ENCODE results near the gene SPINK14. TPM values are rescaled to one million over a fixed set of nuclear protein-coding genes. Genes with fewer than 3 reads are reported as not detected.

SPINK14 gene
- total RNA-seq, 1 experiment from 2014 or later, result not detected

DNA sequence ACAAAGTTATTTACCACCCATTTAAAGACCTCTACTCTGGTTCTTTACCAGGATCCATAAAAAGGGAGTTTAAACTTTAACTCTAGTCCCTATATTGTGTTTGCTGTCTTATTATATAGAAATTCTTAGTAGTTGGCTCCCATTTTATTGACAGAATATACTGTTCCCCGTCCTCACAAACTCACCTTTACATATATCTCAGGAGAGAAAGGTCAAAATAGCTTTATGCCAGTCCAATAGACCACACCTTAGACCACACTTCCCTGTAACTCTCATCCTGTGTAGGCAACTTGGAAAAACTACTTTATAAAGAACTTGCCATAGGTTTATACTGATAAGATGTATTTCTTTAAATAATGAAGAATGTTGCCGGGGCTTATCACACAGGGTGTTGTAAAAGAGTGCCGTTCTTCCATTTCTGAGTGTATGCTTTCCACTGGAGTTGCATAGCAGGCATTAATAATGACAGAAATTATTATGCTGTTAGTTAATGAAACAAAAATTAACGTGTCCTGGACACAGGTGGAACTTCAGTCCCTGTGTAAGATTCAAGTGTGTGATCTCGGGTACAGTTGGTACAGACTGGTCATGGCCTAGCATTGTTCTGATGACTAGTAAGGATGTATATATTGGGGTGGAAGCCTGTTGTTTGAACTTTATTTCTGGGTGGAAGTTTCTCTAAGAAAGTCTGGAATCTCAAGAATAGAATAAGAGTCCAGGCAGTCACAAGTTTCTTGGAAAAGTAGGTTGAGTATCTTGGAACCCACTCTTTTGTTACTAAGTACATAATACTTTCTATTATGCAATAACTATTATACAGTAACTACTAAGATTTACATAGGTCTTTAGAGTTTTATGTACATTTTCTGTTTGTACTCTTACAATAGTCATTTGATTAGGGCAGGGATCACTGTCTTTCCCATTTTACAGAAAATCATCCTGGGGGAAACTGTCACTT lies 33.0 kb upstream of the SPINK14 start:
- H2BK15ac ChIP-seq (ENCODE audit: low read depth, low read length), result no peak overlapping the region
- no peak overlapping the region for H4K91ac ChIP-seq (ENCODE audit: insufficient read length, low read depth, low read length)
- no peak overlapping the region for H3K23ac ChIP-seq (ENCODE audit: insufficient read length, low read depth, low read length)
- no peak overlapping the region for H3K14ac ChIP-seq (ENCODE audit: insufficient read depth, low read length)
- H3K9ac ChIP-seq (ENCODE audit: extremely low read depth, insufficient read length, low read length), result no peak overlapping the region
- H2AFZ ChIP-seq (ENCODE audit: low read length), result no peak overlapping the region
- Mint-ChIP-seq H3K27ac (no peak overlapping the region), H3K9me3 (no peaks in the 10 kb centered on the region), H3K4me3 (no peak overlapping the region), H3K4me1 (no peaks in the 10 kb centered on the region), H3K36me3 (ENCODE audit: insufficient read depth in 1 of 3, low read depth in 3 of 3) (peaks cover 0 to 21% (median 0%) of the 10 kb centered on the region in 3 experiments; a peak in 2 of 7 replicates), H3K27me3 (ENCODE audit: low read depth) (no peaks in the 10 kb centered on the region)
- no peak for DNase-seq
- no peak overlapping the region for H3K18ac ChIP-seq (ENCODE audit: insufficient read length, low read depth, low read length)
- H3K4ac ChIP-seq (ENCODE audit: low read depth, low read length), result no peak overlapping the region
- no peak overlapping the region for H4K8ac ChIP-seq (replicated peaks; ENCODE audit: insufficient read length, low read depth, low read length)
- H3K56ac ChIP-seq (ENCODE audit: insufficient read length, low read depth, low read length), result no peak overlapping the region
- no peaks in the 10 kb centered on the region for H3K4me1 ChIP-seq (ENCODE audit: insufficient read depth, low read length)
- no peaks in the 10 kb centered on the region for H3K27me3 ChIP-seq (ENCODE audit: insufficient read depth, low read length)
- H3K23me2 ChIP-seq (ENCODE audit: insufficient read length, low read depth, low read length, poor library complexity, severe bottlenecking), result no peaks in the 10 kb centered on the region
- no CpG with 5 or more reads among the region's 5 CpGs for WGBS (ENCODE audit: extremely low coverage, insufficient read length, low lambda C conversion rate)
- H4K20me1 ChIP-seq (ENCODE audit: control insufficient read depth, insufficient read depth, insufficient read length), result no peaks in the 10 kb centered on the region
- H2BK5ac ChIP-seq (ENCODE audit: insufficient read length, low read length), result no peak overlapping the region
- H2BK20ac ChIP-seq (ENCODE audit: low read depth, low read length, poor library complexity, severe bottlenecking), result no peak overlapping the region
- no peak overlapping the region for H4K5ac ChIP-seq (ENCODE audit: insufficient read length, low read depth, low read length)
- H2AK5ac ChIP-seq (ENCODE audit: insufficient read length, low read length), result no peak overlapping the region
- no peak overlapping the region for H3K4me2 ChIP-seq (ENCODE audit: insufficient read depth, insufficient read length, low read length)
- no peaks in the 10 kb centered on the region for H3K79me2 ChIP-seq (ENCODE audit: insufficient read depth, low read length)
- H3T11ph ChIP-seq (ENCODE audit: low read length), result no peak overlapping the region
- H3K9me3 ChIP-seq (ENCODE audit: control insufficient read depth, low read depth, low read length), result no peaks in the 10 kb centered on the region
- no peak overlapping the region for H2BK120ac ChIP-seq (ENCODE audit: low read depth, low read length, poor library complexity, severe bottlenecking)
- no peak overlapping the region for H3K27ac ChIP-seq (ENCODE audit: insufficient read length, low read depth, low read length)
- H2BK12ac ChIP-seq (ENCODE audit: insufficient read length, low read depth, low read length), result no peak overlapping the region
- TF ChIP-seq, protein P1, sequence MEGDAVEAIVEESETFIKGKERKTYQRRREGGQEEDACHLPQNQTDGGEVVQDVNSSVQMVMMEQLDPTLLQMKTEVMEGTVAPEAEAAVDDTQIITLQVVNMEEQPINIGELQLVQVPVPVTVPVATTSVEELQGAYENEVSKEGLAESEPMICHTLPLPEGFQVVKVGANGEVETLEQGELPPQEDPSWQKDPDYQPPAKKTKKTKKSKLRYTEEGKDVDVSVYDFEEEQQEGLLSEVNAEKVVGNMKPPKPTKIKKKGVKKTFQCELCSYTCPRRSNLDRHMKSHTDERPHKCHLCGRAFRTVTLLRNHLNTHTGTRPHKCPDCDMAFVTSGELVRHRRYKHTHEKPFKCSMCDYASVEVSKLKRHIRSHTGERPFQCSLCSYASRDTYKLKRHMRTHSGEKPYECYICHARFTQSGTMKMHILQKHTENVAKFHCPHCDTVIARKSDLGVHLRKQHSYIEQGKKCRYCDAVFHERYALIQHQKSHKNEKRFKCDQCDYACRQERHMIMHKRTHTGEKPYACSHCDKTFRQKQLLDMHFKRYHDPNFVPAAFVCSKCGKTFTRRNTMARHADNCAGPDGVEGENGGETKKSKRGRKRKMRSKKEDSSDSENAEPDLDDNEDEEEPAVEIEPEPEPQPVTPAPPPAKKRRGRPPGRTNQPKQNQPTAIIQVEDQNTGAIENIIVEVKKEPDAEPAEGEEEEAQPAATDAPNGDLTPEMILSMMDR (conservative IDR thresholded peaks at IDR 0.05), result no peak
- no peaks in the 10 kb centered on the region for H3K79me1 ChIP-seq (ENCODE audit: insufficient read depth, low read depth, low read length, poor library complexity, severe bottlenecking)

Data from H9 (cell line).